ENCODE data around the gene TMEM42. TPM values are rescaled to one million over a fixed set of nuclear protein-coding genes. Genes with fewer than 3 reads are reported as not detected.

Gene TMEM42
- total and polyA plus RNA-seq, 2 of the 8 experiments (the other 6 are each of a cell fraction or from before 2014, with no cell fraction given), result 11.2 to 41.4 TPM

GRCh38 chr3:44914936-44915335 lies 53.2 kb downstream of the TMEM42 start:
- Histone ChIP-seq H2AFZ (ENCODE audit: low read length) (no peak overlapping the region), H3K9me3 (ENCODE audit: insufficient read depth in 2 of 2, low read depth in 1 of 2, low read length in 1 of 2) (peaks cover 0 to 3% of the 10 kb centered on the region in 2 experiments; a peak in 1 of 4 replicates), H2BK5ac (ENCODE audit: low read depth, low read length) (no peak overlapping the region), H3K4me1 (replicated peaks in 1 of 4; ENCODE audit: control insufficient read depth in 3 of 4, insufficient read depth in 4 of 4, low read length in 3 of 4) (peaks cover 0 to 2% (median 0%) of the 10 kb centered on the region in 4 experiments; a peak in 1 of 7 replicates), H3K36me3 (ENCODE audit: control insufficient read depth in 2 of 4, insufficient read depth in 4 of 4, low read length in 3 of 4) (no peaks in the 10 kb centered on the region), H2BK12ac (ENCODE audit: low read depth, low read length) (no peak overlapping the region), H3K4me3 (ENCODE audit: extremely low read depth in 1 of 4, insufficient read depth in 2 of 4, low read depth in 3 of 4, low read length in 4 of 4) (no peak overlapping the region), H3K14ac (ENCODE audit: insufficient read length) (no peak overlapping the region), H4K5ac (ENCODE audit: insufficient read length, low read depth, low read length) (no peak overlapping the region), H3K56ac (replicated peaks; ENCODE audit: insufficient read length, low read depth, low read length) (no peak overlapping the region), H3K23me2 (ENCODE audit: low read depth, low read length) (no peaks in the 10 kb centered on the region), H3K27ac (ENCODE audit: low read depth, low read length) (no peak overlapping the region), H2BK15ac (ENCODE audit: low read length) (no peak overlapping the region), H3K18ac (ENCODE audit: extremely low read depth, low read length) (no peak overlapping the region), H4K91ac (replicated peaks; ENCODE audit: insufficient read length, low read length) (no peak overlapping the region), H2AK5ac (ENCODE audit: low read depth, low read length) (no peak overlapping the region), H3K4ac (replicated peaks; ENCODE audit: insufficient read length, low read depth, low read length) (no peak overlapping the region), H2BK20ac (ENCODE audit: low read length) (no peak overlapping the region), H2BK120ac (replicated peaks; ENCODE audit: low read depth, low read length) (no peak overlapping the region), H3K23ac (ENCODE audit: insufficient read length) (no peak overlapping the region), H4K8ac (ENCODE audit: extremely low read depth, insufficient read depth, low read length) (no peak overlapping the region), H3K27me3 (replicated peaks in 1 of 4; ENCODE audit: control insufficient read depth in 3 of 4, extremely low read depth in 1 of 4, insufficient read depth in 3 of 4, low read length in 3 of 4) (no peaks in the 10 kb centered on the region), H4K20me1 (replicated peaks in 1 of 2; ENCODE audit: control insufficient read depth in 1 of 2, insufficient read depth in 2 of 2, low read length in 2 of 2) (no peaks in the 10 kb centered on the region), H3K4me2 (ENCODE audit: insufficient read depth in 1 of 2, low read depth in 2 of 2, low read length in 2 of 2) (no peak overlapping the region), H3K79me2 (ENCODE audit: control insufficient read depth in 1 of 2, insufficient read depth in 2 of 2, low read length in 2 of 2) (no peaks in the 10 kb centered on the region), H3K79me1 (ENCODE audit: low read depth, low read length) (no peaks in the 10 kb centered on the region), H3K9ac (replicated peaks in 1 of 4; ENCODE audit: extremely low read depth in 1 of 4, low read depth in 3 of 4, low read length in 3 of 4) (no peak overlapping the region)
- FAIRE-seq (no peak), DNase-seq (ENCODE audit: low read depth in 1 of 2, low spot score in 2 of 2) (no peak)
- peak; percentile 56 to 62 (median 56) for TF ChIP-seq CTCF (IDR thresholded peaks at IDR 0.05; ENCODE audit: control extremely low read depth in 1 of 3, insufficient read depth in 1 of 3, low read depth in 1 of 3, low read length in 3 of 3)
- no peak for TF ChIP-seq CHD2 (IDR thresholded peaks at IDR 0.05; ENCODE audit: low read length)
- peak; percentile 42; a peak in 3 of 4 replicates for TF ChIP-seq RAD21 (IDR thresholded peaks at IDR 0.05 in 1 of 2, conservative IDR thresholded peaks at IDR 0.05 in 1 of 2; ENCODE audit: low read depth in 2 of 2, low read length in 2 of 2)
- POLR2A ChIA-PET (ENCODE audit: partially characterized antibody), result interaction anchor here (1.0 to 1.5 kb wide), 3 partner anchors 10 to 60 kb away, joined by 3 to 5 read pairs (median 3); partner anchors contain the start of gene ZDHHC3
- CTCF ChIA-PET (ENCODE audit: partially characterized antibody), result interaction anchor here (0.5 to 6.3 kb wide), 37 partner anchors 9 to 596 kb away, joined by 3 to 69 read pairs (median 5); partner anchors contain the start of genes EXOSC7 and TMEM42
- 90% methylated on average over 4 of the region's 4 CpGs; no CpG with 5 or more reads in 1 of the 2 experiments for WGBS, 2 experiments (ENCODE audit: extremely low coverage in 1 of 2, insufficient coverage in 1 of 2, insufficient read length in 1 of 2, insufficient replicate concordance in 2 of 2, low coverage in 1 of 2, low lambda C conversion rate in 2 of 2, missing lambda C conversion rate in 1 of 2)

All from H1 (cell line).